ENCODE results near the gene MYCBPAP. TPM values are rescaled to one million over a fixed set of nuclear protein-coding genes. Genes with fewer than 3 reads are reported as not detected.

Gene MYCBPAP
- polyA plus RNA-seq, 1 experiment = 0.17 TPM

DNA sequence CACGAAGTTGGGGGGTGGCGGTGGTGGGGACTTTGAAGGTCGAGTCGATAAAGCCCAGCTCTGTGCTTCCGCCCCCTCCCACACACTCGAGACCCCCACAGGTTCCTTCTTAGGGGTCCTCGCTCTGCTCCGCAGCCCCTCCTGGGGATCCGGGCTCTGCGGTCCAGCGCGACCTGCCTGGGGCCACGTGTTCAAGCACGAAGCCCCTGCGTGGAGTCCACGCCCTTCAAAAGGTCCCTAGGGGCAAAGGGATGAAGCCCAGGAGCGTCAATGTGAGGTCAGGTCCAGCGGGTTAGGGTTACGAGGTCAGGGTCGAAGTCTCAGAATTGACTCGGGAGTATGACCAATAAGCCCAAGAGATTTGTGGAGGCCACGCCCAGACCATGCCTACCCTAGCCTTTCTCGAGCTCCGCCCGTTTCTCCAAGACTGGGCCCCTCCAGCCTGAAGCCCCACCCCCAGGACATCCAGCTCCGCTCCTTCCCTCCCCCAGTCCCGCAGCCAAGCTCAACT lies 51.5 kb downstream of the MYCBPAP start:
- CTCF ChIA-PET = interaction anchor here (0.8 to 1.9 kb wide), 2 partner anchors 9 to 135 kb away, joined by 4 to 19 read pairs; no protein-coding TSS in a partner anchor
- H3K27me3 ChIP-seq (ENCODE audit: control insufficient read depth, insufficient read depth, low read length) = peaks cover 62% of the 10 kb centered on the region

DNA sequence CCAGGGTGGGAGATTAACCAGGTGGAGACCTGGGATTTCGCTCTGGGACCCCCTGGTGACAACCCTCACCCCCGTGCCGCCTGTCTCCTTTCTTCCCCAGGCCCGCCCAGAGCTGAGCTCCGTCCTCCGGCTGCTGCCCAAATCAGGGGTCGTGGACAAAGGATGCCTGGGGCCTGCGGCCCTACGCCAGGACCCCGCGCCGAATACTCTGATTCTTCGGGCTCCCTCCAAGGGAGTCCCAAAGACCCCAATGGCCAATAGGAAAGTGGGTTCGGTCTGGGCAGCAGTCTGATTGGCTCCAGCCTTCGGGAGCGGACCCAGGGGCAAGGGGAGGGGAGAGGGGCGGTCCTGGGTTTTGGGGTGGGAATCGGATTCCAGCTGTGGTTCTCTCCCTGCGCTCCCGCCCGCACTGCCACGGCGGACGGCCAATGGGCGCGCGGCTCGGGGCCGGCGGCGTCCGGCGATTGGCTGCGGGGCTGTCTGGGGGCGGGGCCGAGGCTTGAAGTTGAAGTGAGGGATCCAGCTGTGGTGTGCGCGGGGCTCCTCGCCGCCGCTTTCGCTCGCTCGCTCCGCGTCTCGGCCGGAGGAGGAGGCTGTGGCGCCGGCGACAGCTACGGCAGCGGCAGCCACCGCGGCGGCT lies 52.1 kb downstream of the MYCBPAP start, which contains the start of gene CACNA1G:
TSS of gene CACNA1G (plus strand) at position 531 of the 640 bp plus-strand sequence. CDS start 745 bp downstream, outside the sequence.
- H3K4me3 ChIP-seq (ENCODE audit: low read depth, low read length) = peak within 1 kb of the TSS; percentile 47
- no peak within 1 kb of the TSS for H3K27ac ChIP-seq (ENCODE audit: low read depth, low read length)
- POLR2A ChIA-PET = interaction anchor here (0.6 to 1.0 kb wide), 3 partner anchors 10 to 134 kb away, joined by 3 to 6 read pairs (median 3); no protein-coding TSS in a partner anchor
- CTCF ChIA-PET = interaction anchor here (0.8 to 1.9 kb wide), 3 partner anchors 10 to 165 kb away, joined by 4 to 19 read pairs (median 4); no protein-coding TSS in a partner anchor
- no peak for TF ChIP-seq CTCF (IDR thresholded peaks at IDR 0.05; ENCODE audit: low read depth, low read length)
- peak; percentile 26 for DNase-seq (ENCODE audit: low read depth, low spot score)
- H3K27me3 ChIP-seq (ENCODE audit: control insufficient read depth, insufficient read depth, low read length) = peaks cover 64% of the 10 kb centered on the region
- H3K9me3 ChIP-seq (ENCODE audit: control insufficient read depth, insufficient read depth, low read length) = no peaks in the 10 kb centered on the region; the same call in 1 of the 2 replicates

More for the DNA sequence above, 51.5 kb downstream of the MYCBPAP start:
- POLR2A ChIA-PET = interaction anchor here (0.9 to 1.0 kb wide), 2 partner anchors 9 to 79 kb away, joined by 3 to 6 read pairs; no protein-coding TSS in a partner anchor
- no peaks in the 10 kb centered on the region; the same call in 1 of the 2 replicates for H3K9me3 ChIP-seq (ENCODE audit: control insufficient read depth, insufficient read depth, low read length)
- TF ChIP-seq CTCF (IDR thresholded peaks at IDR 0.05; ENCODE audit: low read depth, low read length) = no peak
- peak overlapping the region; percentile 47 for H3K4me3 ChIP-seq (ENCODE audit: low read depth, low read length)
- H3K27ac ChIP-seq (ENCODE audit: low read depth, low read length) = no peak overlapping the region
- DNase-seq (ENCODE audit: low read depth, low spot score) = no peak

DNA sequence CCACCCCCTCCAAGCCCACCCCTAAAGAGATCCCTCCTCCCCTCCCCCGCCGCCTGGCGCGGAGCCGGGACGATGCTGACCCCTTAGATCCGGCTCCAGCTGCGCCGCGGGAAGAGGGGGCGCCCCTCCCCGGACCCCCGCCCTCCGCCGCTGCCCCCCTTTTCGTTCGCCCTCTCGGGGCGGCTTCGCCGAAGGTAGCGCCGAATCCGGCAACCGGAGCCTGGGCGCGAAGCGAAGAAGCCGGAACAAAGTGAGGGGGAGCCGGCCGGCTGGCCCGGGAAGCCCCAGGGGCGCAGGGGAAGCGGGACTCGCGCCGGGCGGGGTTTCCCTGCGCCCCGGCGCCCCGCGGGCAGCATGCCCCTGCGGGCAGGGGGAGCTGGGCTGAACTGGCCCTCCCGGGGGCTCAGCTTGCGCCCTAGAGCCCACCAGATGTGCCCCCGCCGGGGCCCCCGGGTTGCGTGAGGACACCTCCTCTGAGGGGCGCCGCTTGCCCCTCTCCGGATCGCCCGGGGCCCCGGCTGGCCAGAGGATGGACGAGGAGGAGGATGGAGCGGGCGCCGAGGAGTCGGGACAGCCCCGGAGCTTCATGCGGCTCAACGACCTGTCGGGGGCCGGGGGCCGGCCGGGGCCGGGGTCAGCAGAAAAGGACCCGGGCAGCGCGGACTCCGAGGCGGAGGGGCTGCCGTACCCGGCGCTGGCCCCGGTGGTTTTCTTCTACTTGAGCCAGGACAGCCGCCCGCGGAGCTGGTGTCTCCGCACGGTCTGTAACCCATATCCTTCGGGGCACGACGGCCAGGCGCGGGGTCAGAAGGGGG lies 52.9 kb downstream of the MYCBPAP start:
- DNase-seq (ENCODE audit: low read depth, low spot score) = no peak
- H3K27me3 ChIP-seq (ENCODE audit: control insufficient read depth, insufficient read depth, low read length) = peaks cover 71% of the 10 kb centered on the region
- CTCF ChIA-PET = interaction anchor here (1.5 to 2.5 kb wide), 2 partner anchors 10 to 165 kb away, joined by 4 to 13 read pairs; no protein-coding TSS in a partner anchor

GRCh38 chr17:50561746-50562141 lies 53.5 kb downstream of the MYCBPAP start:
- no peak overlapping the region for H3K4me3 ChIP-seq (ENCODE audit: low read depth, low read length)
- H3K27ac ChIP-seq (ENCODE audit: low read depth, low read length) = no peak overlapping the region
- POLR2A ChIA-PET = no interaction called here
- DNase-seq (ENCODE audit: low read depth, low spot score) = no peak
- H3K9me3 ChIP-seq (ENCODE audit: control insufficient read depth, insufficient read depth, low read length) = no peaks in the 10 kb centered on the region; the same call in 1 of the 2 replicates
- no peak for TF ChIP-seq CTCF (IDR thresholded peaks at IDR 0.05; ENCODE audit: low read depth, low read length)
- H3K27me3 ChIP-seq (ENCODE audit: control insufficient read depth, insufficient read depth, low read length) = peaks cover 76% of the 10 kb centered on the region
- CTCF ChIA-PET = interaction anchor here (1.5 to 2.5 kb wide), 2 partner anchors 11 to 164 kb away, joined by 4 to 13 read pairs; no protein-coding TSS in a partner anchor

More for the DNA sequence above, 52.9 kb downstream of the MYCBPAP start:
- Histone ChIP-seq H3K9me3 (ENCODE audit: control insufficient read depth, insufficient read depth, low read length) (no peaks in the 10 kb centered on the region; the same call in 1 of the 2 replicates), H3K4me3 (ENCODE audit: low read depth, low read length) (peak overlapping the region; percentile 46), H3K27ac (ENCODE audit: low read depth, low read length) (no peak overlapping the region)
- POLR2A ChIA-PET = interaction anchor here (0.6 to 1.0 kb wide), 2 partner anchors 78 to 133 kb away, joined by 3 read pairs; no protein-coding TSS in a partner anchor
- TF ChIP-seq CTCF (IDR thresholded peaks at IDR 0.05; ENCODE audit: low read depth, low read length) = no peak
